Hematopoietic multipotent progenitor cell treated with erythropoietin and hydrocortisone succinate and interleukin-3 and kit ligand, for 4 days (in vitro differentiated cells): ENCODE data around the gene FBXL19.
A peak's percentile ranks its signal among the peaks of the same experiment; 100 is the strongest.
"Not testable (repeated sequence)": the region's sequence is repeated elsewhere in the genome, so short reads cannot be mapped to it uniquely, and the experiment has no call there.

Experiments
- DNase-seq: peaks from one replicate; pipeline ENCODE4 v3.0.0-alpha.2; 2015

The FBXL19 gene, protein sequence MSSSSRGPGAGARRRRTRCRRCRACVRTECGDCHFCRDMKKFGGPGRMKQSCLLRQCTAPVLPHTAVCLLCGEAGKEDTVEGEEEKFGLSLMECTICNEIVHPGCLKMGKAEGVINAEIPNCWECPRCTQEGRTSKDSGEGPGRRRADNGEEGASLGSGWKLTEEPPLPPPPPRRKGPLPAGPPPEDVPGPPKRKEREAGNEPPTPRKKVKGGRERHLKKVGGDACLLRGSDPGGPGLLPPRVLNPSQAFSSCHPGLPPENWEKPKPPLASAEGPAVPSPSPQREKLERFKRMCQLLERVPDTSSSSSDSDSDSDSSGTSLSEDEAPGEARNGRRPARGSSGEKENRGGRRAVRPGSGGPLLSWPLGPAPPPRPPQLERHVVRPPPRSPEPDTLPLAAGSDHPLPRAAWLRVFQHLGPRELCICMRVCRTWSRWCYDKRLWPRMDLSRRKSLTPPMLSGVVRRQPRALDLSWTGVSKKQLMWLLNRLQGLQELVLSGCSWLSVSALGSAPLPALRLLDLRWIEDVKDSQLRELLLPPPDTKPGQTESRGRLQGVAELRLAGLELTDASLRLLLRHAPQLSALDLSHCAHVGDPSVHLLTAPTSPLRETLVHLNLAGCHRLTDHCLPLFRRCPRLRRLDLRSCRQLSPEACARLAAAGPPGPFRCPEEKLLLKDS

DNA sequence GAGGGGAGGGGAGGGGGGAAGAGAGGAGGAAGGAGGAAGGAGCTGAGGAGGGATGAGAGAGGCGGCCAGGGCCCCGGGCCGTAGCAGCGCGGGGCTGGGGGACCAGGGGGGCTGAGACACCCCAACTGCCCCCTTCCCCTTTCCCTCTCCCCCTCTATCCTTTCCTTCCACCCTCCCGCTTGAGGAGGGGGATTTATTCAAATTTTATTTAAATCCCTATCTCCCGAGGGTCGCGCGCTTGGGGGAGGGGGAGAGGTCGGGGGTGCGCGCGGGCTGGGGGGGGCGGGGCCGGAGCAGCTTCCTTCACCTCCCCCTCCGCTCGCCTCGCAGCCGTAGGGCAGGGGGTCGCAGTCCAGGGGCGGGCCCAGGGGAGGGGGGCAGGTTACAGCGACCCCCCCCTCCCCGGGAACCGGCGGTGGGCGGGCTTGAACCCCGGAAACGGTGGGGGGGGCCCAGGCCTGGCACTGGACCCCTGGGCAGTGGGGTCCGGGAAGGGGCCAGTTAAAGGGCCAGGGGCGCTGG, at the start of gene FBXL19:
TSS of gene FBXL19 (plus strand) at position 19 of the 522 bp plus-strand sequence. CDS start 2,183 bp downstream, outside the sequence.
- no peak for DNase-seq

DNA sequence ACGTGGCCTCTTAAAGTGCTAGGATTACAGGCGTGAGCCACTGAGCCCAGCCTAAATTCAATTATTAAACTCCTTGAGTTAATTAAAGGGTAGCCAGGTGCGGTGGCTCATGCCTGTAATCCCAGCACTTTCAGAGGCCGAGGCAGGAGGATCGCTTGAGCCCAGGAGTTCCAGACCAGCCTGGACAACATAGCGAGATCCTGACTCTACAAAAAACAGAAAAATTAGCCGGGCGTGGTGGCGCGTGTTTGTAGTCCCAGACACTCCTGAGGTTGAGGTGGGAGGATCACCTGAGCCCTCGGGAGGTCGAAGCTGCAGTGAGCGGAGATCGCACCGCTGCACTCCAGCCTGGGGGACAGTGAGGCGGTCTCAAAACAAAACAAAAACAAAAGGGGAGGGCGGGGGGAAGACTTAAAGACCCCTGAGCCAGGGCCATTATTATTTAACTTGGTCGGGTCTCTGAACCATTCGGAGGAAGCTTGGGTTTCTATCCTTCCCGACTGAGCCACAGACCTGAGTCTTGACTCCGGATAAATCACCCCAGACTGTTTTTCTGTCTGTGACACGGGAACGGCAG, 49.0 kb upstream of the FBXL19 start:
- no peak for DNase-seq

DNA sequence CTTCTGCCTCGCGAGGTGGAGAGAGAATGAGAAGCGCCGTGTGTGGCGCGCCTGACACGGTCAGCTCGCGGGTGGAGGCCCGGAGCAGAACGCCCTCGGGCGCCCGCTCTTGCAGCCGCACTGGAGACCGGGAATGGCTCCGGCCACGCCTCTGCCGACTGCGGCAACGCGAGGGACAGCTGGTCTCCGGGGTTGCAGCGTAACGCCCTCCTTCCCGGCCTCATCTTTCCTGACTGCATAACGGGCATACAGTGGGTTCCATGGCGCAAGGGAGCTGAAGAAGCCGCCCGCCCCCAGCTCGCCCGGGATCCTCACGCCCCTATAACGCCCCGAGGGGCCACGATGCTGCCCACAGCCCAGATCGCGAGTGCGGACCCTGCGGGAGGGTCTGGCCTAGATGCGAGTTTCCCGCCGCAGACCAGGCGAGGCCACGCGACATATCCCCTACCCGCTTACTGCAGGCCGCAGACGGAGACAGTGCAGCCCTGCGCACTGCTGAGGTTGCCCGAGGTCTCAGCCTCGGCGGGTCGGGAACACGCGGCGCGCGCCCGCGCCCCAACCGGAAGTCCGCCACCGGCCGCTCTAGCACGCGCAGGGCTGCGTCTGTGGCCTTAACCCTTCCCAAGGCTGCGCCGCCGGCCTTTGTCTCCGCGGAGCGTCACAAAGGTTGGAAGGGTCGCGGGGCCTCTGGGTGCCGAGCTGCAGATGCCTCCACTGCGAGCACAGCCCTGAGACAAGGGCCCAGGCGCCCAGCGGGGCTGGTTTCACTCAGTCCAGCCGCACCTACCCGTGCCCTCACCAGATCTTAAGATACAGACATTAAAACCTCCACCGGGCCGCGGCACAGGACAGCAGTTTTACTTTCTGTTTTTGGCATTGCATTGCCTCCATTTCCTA, 48.3 kb upstream of the FBXL19 start:
- DNase-seq, result peak; percentile 97

DNA sequence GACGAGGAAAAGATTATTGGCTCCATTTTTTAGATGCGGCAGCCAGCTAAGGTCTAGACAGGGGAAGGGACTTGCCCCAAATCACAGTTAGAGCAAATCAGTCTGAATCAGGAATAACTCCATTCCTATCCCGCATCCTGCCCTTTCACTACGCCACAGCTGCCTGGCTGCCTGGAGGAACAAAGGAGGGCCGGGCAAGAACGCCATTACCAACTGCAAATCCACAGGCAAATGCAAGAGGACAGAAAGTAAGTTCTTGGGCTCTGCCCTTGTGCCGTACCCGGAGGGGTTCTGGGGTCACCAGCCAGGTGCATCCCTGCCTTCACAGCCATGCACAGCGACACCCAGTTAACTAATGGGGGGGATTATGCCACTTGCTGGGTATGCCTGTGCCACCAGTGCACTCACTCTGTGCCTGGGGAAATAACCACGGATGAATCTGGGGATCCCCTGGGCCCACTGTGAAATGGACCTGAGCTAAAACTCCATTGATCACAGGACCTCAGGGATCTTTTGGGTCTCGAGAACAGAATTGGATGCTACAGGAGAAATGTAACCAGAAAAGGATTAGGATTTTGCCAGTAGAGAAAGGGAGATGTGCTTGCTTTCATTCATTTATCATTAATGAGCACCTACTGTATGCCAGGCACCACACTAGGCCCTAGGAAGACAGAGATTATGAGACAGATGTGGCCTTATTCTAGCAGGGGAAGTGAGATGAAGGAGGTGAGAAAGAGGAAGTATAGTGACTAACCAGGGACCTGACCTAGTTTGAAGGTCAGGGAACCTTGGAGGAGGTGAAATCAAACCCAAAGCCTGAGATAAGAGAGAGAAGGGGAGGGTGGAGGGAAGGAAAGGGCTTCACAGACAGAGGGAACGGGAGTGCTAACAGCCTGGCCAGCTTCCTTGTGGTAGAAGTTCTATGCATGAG, 47.2 kb upstream of the FBXL19 start:
- DNase-seq, result peak; percentile 84

DNA sequence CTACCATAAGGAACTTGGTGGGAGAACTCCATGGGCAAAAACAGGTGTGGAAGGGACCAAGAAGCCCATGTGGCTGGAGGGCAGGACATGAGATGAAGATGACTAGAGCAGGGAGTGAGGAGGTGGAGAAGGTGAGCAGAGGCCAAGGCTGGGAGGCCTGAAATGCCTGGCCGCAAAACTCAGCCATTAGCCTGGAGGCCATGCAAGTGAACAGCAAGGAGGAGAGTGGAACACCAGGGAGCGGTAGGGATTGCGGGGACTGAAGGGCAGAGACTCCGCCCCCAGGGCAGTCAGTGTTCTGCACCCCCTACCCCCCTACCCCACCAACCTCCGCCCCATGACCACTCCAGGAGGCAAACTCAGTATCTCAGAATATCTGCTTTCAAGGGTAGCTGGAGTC, 46.5 kb upstream of the FBXL19 start:
- DNase-seq, result no peak

DNA sequence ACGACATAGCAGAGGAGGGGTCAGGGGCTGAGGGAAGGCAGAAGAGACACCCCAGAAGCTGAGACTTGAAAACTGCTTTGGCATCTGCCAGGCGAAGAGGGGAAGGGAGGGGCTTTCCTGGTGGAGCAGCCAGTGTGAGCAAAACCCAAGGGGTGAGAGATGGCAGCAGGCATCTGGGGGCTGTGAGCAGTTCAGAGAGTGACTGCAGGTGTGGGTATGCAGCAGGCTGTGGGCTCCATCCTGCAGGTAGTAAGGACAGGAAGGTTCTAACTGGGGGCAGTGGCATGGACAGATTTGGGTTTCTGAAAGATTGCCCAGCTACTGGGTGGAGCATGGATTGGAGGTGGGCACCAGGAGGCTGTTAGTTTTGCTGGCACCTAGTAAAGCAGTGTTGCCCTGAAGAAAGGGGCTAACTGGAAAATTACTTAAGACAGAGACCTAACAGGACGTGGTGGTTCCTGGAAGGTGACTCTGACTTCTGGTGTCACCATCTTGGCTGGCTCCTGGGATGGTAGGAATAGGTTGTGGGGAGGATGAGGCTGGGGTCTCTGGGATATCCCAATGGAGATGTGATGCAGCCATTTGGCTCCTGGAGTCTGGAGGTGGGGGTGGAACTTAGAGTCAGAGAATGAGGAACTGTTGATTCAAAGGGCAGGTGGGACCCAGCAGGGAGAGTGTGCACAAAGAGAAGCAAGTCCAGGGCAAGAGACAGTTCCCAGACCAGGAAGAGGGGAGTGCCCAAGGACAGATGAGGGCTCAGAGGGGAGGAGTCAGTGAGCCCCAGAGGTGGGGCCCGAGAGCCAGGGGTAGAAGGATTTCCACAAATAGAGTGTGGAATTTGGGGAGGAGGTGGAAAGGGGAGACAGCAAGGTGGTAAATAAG, 40.7 kb upstream of the FBXL19 start:
- peak; percentile 22 for DNase-seq

DNA sequence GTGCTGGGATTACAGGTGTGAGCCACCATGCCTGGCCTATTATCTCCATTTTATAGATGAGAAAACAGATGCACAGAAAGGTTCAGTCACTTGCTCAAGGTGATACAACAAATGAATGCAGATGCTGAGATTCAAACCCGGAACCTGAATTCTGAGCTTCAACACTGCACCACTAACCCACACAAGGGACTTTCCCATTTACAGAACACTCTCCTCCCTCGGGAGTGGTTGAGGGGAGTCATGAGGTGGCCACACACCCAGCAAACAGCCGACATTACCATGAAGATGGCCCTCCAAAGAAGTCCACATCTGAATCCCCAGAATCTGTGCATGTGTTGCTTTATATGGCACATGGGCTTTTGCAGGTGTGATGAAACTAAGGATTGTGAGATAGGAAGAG, 38.6 kb upstream of the FBXL19 start:
- no peak for DNase-seq

DNA sequence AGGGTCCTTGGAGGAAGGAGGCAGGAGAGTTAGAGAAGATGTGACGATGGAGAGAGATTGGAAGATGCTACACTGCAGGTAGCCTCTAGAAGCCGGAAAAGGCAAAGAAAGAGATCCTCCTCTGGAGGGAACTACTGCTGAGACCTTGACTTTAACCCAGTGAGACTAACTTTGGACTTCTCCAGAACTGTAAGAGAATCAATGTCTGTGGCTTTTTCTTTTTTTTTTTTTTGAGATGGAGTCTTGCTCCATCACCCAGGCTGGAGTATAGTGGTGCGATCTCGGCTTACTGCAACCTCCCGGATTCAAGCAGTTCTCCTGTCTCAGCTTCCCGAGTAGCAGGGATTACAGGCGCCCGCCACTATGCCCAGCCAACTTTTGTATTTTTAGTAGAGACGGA, 38.2 kb upstream of the FBXL19 start:
- no peak for DNase-seq

DNA sequence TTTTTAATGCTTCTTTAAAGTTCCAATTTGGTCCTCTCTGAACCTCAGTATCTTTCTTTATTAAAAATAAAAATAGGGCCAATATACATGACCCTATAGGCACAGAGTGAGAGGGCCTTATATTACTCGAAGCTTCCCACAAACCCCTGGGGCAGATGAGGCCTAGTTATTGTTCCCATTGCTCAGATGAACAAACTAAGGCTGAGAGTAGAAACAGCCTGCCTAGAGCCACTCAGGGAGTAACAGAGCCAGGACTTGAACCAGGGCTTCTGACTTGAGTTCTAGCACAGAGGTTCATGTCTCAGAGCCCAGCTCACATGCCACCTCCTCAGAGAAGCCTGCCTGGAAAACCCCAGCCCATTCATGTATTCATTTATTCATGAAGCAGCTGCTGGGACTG, 37.2 kb upstream of the FBXL19 start:
- DNase-seq, result no peak

DNA sequence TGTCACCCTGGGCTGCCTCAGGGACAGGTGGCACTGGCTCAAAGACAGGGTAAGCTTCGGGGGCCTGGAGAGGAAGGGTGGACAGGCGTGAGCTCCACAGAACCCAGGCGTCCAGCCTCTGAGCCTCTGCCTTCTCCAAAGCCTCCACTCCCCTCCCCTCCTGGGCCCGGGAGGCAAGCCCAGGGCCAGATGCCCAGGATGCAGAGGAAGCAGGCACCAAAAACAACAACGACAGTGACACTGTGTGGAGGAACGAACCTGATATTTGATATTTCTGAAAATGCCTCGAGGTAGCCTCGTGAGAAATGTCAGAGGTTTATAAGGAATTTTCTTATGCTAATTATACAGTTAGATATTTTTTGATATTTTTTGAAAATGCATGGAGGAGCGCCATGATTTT, 35.4 kb upstream of the FBXL19 start:
- DNase-seq, result no peak

DNA sequence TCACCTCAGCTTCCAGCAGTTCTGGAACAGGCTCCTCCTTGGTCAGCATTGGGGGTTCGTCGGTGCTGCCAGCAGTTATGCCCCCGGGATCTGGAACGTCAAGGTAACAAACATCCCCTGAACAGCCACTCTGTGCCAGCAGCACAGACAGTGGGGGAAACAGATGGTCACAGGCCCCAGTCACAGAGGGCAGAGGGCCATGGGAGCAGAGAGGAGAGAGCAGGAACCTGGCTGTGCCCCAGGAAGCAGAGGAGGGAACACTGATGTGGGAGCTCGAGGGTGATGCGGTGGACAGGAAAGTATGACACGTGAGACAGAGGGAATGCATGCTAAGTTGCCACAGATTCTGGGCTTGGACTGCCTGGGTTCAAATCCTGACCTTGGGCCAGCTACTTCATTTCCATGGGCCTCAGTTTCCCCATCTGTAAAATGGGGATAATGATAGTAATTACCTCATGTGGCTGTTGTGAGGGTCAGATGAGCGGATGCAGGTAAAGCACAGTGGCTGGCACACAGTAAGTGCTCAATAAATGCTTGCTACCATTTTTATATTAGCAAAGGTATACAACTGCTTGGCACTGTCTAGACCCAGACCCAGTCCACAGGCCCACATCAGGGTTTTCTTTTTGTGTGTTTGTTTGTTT, 34.4 kb upstream of the FBXL19 start:
- no peak for DNase-seq

DNA sequence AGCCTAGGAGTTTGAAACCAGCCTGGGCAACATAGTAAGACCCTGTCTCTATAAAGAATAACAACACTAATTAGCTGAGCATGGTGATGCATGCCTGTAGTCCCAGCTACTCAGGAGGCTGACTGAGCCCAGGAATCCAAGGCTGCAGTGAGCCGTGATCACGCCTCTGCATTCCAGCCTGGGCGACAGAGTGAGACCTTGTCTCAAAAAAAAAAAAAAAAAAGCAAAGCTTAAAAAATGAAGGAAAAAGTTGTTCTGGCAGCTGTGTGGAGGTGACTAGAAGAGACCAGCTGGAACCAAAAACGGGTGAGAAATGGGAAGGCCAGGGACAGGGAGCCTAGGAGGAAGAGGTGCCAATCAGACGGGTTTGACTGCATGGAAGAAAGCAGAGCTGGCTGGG, 33.7 kb upstream of the FBXL19 start:
- DNase-seq, result no peak

DNA sequence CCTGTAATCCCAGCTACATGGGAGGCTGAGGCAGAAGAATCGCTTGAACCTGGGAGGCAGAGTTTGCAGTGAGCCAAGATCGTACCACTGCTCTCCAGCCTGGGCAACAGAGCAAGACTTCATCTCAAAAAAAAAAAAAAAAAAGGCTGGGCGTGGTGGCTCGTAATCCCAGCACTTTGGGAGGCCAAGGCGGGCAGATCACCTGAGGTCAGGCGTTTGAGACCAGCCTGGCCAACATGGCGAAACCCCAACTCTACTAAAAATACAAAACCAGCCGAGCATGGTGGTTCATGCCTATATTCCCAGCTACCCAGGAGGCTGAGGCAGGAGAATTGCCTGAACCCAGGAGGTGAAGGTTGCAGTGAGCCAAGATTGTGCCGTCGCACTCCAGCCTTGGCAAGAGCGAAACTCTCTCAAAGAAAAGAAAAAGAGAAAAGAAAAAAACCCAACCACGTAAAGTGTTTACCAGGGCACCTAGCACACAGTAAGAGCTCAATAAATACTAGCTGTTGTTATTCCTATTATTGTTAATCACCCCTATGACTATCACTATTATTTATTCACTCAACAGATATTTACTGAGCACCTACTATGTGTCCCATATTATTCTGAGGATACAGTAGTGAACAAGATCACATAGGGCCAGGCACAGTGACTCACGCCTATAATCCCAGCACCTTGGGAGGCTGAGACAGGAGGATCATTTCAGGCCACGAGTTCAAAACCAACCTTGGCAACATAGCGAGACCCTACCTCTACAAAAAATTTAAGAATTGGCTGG, 32.1 kb upstream of the FBXL19 start:
- DNase-seq, result not testable (repeated sequence)

DNA sequence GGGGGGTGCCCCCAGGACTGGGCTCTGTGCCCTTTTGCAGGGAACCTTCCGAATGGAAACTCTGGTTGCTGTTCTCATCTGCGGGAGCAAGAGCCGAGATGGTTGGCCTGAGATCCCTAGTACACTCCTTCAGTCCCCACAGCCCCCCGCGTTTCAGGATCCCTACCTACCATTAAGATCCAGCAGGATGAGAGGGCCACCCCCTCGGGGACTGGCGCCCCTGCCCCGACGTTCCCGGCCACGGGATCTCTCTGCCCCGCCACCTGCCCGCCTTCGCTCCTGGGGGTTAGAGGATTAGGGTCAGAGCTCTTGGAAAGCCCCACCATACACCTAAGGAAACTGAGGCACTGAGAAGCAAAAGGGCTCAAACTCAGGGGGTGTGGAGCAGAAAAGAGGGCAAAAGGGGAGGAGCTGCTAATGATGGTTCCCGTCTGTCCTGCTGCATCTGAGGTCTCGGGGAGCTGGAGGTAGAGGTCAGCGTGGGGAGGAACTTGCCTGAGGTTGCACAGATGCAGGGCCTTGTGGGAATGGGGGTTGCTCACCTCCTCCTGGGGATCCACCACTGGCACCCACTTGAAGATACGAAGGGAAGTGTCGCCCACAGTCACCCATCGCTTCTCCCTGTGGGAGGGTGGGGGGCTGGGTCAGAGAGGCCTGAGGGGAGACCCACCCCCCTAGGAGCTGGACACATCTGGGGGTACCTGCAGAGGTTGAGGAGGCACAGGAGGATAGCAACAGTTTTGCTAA, 30.5 kb upstream of the FBXL19 start:
- peak; percentile 25 for DNase-seq

DNA sequence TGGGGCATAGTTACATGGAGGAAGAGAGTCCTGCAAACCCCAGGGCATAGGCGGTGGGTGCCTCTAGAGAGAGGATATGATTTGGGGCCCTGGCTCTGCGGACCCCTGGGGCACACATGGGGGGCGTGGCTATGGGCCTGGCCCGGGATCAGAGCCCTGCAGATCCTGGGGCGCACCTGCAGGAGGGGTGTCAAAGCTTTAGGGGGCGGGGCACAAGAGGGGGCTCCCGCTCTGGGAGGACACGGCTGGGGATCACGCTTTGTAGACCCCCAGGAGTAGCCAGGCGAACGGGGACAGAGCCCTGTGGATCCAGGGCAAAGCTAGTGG, 30.0 kb upstream of the FBXL19 start:
- peak; percentile 41 for DNase-seq

DNA sequence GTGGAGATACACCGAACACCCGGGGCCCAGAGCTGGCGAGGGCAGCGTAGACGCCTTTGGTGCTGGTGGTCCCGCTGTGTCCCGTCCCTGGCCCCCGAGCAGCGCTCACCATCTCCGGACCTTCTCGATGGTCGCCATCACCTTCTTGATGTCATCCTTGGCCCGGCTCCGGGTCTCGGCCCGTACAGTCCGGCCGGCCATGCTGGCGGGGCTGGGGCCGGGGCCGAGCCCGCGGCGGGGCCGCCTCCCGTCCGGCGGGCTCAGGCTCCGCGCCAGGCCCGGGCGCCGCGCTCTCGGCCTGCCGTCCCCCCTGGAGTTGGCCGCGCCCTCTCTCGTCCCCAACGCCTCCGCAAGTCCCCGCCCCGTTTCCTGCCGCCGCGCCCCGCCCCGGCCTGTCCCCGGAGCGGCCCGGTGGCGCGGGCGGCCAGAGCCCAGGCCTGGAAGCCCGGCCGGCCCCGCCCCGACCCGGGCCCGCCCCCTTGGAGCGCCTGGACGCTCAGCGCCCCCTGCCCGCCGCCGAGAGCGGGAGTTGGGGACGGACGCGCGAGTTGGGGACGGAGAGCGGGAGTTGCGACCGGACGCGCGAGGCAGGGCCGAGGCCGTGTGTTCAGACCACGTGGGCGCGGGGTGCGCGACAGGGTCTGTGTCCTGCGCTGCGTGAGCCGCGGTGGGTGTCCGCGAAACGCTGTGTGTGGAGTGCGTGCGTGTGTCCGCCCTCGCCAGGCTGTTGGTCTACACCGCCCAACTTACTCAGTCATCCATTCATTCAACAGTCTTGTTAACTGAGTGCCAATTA, 29.4 kb upstream of the FBXL19 start, which contains the start of gene BCL7C:
TSS of gene BCL7C (minus strand) at position 334 of the 796 bp plus-strand sequence. CDS start at position 201, 133 bp downstream.
- DNase-seq, result peak; percentile 96

DNA sequence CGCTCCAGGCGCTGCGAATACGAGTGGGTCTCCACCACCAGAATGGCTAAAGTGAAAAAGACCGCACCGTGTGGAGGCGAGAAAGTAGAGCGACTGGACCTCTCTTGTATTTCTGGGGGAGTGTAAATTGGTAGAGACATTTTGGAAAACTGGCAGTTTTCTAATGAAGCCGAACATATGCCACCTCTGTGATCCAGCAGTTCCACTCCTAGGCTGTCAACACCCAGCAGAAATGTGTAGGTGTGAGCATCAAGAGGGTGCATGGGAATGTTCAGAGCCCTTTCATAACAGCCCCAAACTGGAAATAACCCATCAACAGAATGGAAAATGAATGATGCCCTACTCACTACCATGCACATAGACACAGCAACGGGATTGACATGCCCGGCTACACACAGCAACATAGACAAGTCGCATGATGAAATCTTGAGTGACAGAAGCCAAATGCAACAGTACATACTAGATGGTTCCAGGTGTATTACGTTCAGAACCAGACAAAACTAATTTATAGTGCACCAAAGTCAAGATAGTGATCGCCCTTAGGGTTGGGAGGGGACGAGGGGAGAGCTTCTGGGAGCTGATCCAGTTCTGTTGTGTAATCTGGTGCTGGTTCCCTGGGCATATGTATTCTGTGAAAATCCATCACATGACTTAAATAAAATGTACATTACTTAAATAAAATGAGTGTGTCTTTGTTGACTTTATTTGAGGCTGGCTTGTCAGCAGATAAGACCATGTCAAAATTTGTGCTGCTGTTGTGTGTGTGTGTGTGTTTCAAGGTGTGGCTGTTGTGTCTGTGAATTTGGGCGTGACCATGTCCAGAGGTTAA, 28.6 kb upstream of the FBXL19 start:
- DNase-seq, result peak; percentile 40
